Esophagus squamous epithelium (tissue), 4 donors: ENCODE measurements around the gene GTSF1L.

Experiments used
- POLR2A ChIP-seq, 4 donors: fragments of 450-650 bp; IDR thresholded peaks; one replicate each; pipeline ENCODE4 v1.6.1; 2017; ENCODE audit warnings: antibody characterized with exemption in 4 of 4, mild to moderate bottlenecking in 4 of 4, moderate library complexity in 3 of 4
- TF ChIP-seq, protein P1 (sequence below), 6 experiments: fragments of 450-650 bp in 4 of 6; fragments of 200-600 bp in 2 of 6; sonication (generic) in 2 of 6; IDR thresholded peaks; one replicate each; pipeline ENCODE4 v1.5.1; 2016 to 2019; ENCODE audit warnings: antibody characterized with exemption in 6 of 6, mild to moderate bottlenecking in 4 of 6, moderate library complexity in 4 of 6

DNA sequence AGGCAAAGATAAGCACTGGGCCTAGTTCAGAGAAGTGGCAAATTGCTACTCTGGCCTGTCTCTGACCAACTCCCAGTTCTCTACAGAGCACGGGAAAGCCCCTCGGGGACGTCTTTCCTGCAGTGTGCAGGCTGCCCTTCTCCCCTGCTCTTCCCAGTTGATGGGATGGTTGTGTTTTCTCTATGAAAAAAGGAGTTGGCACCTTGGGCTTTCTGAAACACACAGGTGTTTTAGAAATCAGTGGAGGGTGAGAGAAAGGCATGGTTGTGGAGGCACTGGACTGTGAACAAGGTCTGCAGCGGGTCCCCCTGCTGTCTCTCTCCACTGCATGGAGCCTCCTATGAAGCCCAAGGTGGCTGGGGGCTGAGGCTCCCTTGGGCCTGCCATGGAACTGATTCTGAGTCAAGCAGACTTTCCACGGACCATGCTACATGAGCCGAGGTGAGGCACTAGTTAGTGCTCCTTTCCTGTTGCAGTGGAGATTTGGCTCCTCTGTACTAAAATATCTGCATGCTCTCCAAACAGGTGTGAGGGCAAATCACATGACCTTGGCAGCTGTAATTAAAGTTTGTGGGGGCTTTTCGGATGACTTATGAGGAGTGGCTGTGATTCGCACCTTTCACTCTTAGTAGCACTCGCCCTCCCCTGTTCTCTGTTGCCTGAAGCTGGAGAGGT, 16.3 kb downstream of the GTSF1L start:
- TF ChIP-seq, protein P1, sequence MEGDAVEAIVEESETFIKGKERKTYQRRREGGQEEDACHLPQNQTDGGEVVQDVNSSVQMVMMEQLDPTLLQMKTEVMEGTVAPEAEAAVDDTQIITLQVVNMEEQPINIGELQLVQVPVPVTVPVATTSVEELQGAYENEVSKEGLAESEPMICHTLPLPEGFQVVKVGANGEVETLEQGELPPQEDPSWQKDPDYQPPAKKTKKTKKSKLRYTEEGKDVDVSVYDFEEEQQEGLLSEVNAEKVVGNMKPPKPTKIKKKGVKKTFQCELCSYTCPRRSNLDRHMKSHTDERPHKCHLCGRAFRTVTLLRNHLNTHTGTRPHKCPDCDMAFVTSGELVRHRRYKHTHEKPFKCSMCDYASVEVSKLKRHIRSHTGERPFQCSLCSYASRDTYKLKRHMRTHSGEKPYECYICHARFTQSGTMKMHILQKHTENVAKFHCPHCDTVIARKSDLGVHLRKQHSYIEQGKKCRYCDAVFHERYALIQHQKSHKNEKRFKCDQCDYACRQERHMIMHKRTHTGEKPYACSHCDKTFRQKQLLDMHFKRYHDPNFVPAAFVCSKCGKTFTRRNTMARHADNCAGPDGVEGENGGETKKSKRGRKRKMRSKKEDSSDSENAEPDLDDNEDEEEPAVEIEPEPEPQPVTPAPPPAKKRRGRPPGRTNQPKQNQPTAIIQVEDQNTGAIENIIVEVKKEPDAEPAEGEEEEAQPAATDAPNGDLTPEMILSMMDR (IDR thresholded peaks at IDR 0.05): no peak
- TF ChIP-seq POLR2A (IDR thresholded peaks at IDR 0.05): no peak
